Activated CD8-positive, alpha-beta T cell treated with anti-CD3 and anti-CD28 coated beads, Interleukin-2, amount 10 ng/mL, durations not matched to agents 7 days and 5 days (primary cell): Measurements from ENCODE around the gene PTPN18. TPM values are rescaled to one million over a fixed set of nuclear protein-coding genes. Genes with fewer than 3 reads are reported as not detected.

ENCODE experiments used
- ATAC-seq: fragments of 150-1000 bp; cut with Tn5 transposase; one replicate; pipeline ENCODE4 v1.10.0; 2021; ENCODE audit warnings: moderate library complexity
- CTCF ChIA-PET: fragments of 350-600 bp; sonication (Branson Sonifier 250); formaldehyde crosslinking; loops from one replicate; lab custom pipeline; 2021; ENCODE audit warnings: antibody characterized with exemption; lab: Charles Lee
- POLR2A ChIA-PET: fragments of 350-600 bp; sonication (Branson Sonifier 250); formaldehyde crosslinking; loops from one replicate; lab custom pipeline; 2021; ENCODE audit warnings: antibody characterized with exemption; lab: Charles Lee
- DNase-seq: peaks from one replicate; pipeline ENCODE4 v3.0.0-alpha.2; 2020
- H3K27ac Mint-ChIP-seq: one replicate; pipeline ENCODE4 v1.8.0; 2021; ENCODE audit warnings: mild to moderate bottlenecking, mixed read lengths
- H3K27me3 Mint-ChIP-seq: one replicate; pipeline ENCODE4 v1.8.0; 2021; ENCODE audit warnings: low read depth, mixed read lengths
- H3K36me3 Mint-ChIP-seq: one replicate; pipeline ENCODE4 v1.8.0; 2021; ENCODE audit warnings: low read depth, mixed read lengths
- H3K4me1 Mint-ChIP-seq: one replicate; pipeline ENCODE4 v1.8.0; 2021; ENCODE audit warnings: low read depth, mixed read lengths
- H3K4me3 Mint-ChIP-seq: one replicate; pipeline ENCODE4 v1.8.0; 2021; ENCODE audit warnings: mild to moderate bottlenecking, mixed read lengths
- H3K9me3 Mint-ChIP-seq: one replicate; pipeline ENCODE4 v1.8.0; 2022; ENCODE audit warnings: mixed read lengths; ENCODE audit not compliant: insufficient read depth
- total RNA-seq, 2 experiments: library from RNA; stranded (reverse); gene quantifications; one replicate each; pipeline ENCODE4 v1.2.3, GENCODE V29; 2021

The PTPN18 gene
- total RNA-seq, 2 experiments from 2014 or later: 67.0 to 71.9 TPM

GRCh38 chr2:130375291-130376266, 19.7 kb downstream of the PTPN18 start:
- DNase-seq: no peak
- no peak overlapping the region for H3K4me3 Mint-ChIP-seq
- no peak for ATAC-seq
- CTCF ChIA-PET: interaction anchor here (0.9 kb wide), 1 partner anchor 14 kb away, joined by 3 read pairs; no protein-coding TSS in a partner anchor
- no peaks in the 10 kb centered on the region for H3K27me3 Mint-ChIP-seq
- H3K36me3 Mint-ChIP-seq: peaks cover 70% of the 10 kb centered on the region
- POLR2A ChIA-PET: interaction anchor here (3.1 kb wide), 1 partner anchor 14 kb away, joined by 20 read pairs; no protein-coding TSS in a partner anchor
- peaks cover 88% of the 10 kb centered on the region for H3K4me1 Mint-ChIP-seq
- peak overlapping the region; percentile 5 for H3K27ac Mint-ChIP-seq
- H3K9me3 Mint-ChIP-seq: no peaks in the 10 kb centered on the region

- Mint-ChIP-seq H3K27me3 (no peaks in the 10 kb centered on the region), H3K9me3 (no peaks in the 10 kb centered on the region), H3K4me3 (no peak overlapping the region), H3K4me1 (peaks cover 81% of the 10 kb centered on the region), H3K27ac (peak overlapping the region; percentile 31), H3K36me3 (peaks cover 69% of the 10 kb centered on the region)
- ChIA-PET CTCF (interaction anchor here (0.9 to 2.7 kb wide), 4 partner anchors 13 to 21 kb away, joined by 3 to 7 read pairs (median 3); partner anchors contain the start of gene PTPN18), POLR2A (interaction anchor here (0.9 to 3.7 kb wide), 2 partner anchors 10 to 34 kb away, joined by 3 to 20 read pairs; partner anchors contain the start of gene IMP4)
- ATAC-seq (no peak), DNase-seq (no peak)
These were observed 20.8 kb downstream of the PTPN18 start for GRCh38 chr2:130376433-130377293.

- ChIA-PET CTCF (interaction anchor here (1.0 to 2.7 kb wide), 5 partner anchors 12 to 39 kb away, joined by 3 to 7 read pairs (median 4); partner anchors contain the start of genes IMP4 and PTPN18), POLR2A (interaction anchor here (0.9 to 3.7 kb wide), 2 partner anchors 11 to 35 kb away, joined by 3 to 20 read pairs; partner anchors contain the start of gene IMP4)
- DNase-seq (no peak), ATAC-seq (no peak)
- Mint-ChIP-seq H3K4me3 (no peak overlapping the region), H3K27ac (peak overlapping the region; percentile 50), H3K36me3 (peaks cover 71% of the 10 kb centered on the region), H3K4me1 (peaks cover 78% of the 10 kb centered on the region), H3K27me3 (no peaks in the 10 kb centered on the region), H3K9me3 (no peaks in the 10 kb centered on the region)
These were observed 21.6 kb downstream of the PTPN18 start for GRCh38 chr2:130377491-130377890.

- ChIA-PET CTCF (interaction anchor here (0.9 to 2.7 kb wide), 5 partner anchors 23 to 200 kb away, joined by 3 to 7 read pairs (median 4); partner anchors contain the start of genes IMP4 and PTPN18), POLR2A (interaction anchor here (0.6 to 3.7 kb wide), 2 partner anchors 14 to 36 kb away, joined by 3 to 20 read pairs; partner anchors contain the start of gene IMP4)
- Mint-ChIP-seq H3K27ac (no peak overlapping the region), H3K4me1 (peaks cover 72% of the 10 kb centered on the region), H3K9me3 (no peaks in the 10 kb centered on the region), H3K36me3 (peaks cover 71% of the 10 kb centered on the region), H3K4me3 (no peak overlapping the region), H3K27me3 (no peaks in the 10 kb centered on the region)
- no peak for ATAC-seq
- no peak for DNase-seq
These were observed 22.5 kb downstream of the PTPN18 start for GRCh38 chr2:130378206-130378897.

GRCh38 chr2:130378898-130379214, 23.0 kb downstream of the PTPN18 start:
- H3K4me3 Mint-ChIP-seq: no peak overlapping the region
- no peaks in the 10 kb centered on the region for H3K27me3 Mint-ChIP-seq
- ATAC-seq: no peak
- H3K9me3 Mint-ChIP-seq: no peaks in the 10 kb centered on the region
- peaks cover 67% of the 10 kb centered on the region for H3K4me1 Mint-ChIP-seq
- POLR2A ChIA-PET: interaction anchor here (0.6 to 3.7 kb wide), 2 partner anchors 14 to 36 kb away, joined by 3 to 20 read pairs; partner anchors contain the start of gene IMP4
- CTCF ChIA-PET: interaction anchor here (0.9 to 2.7 kb wide), 4 partner anchors 24 to 200 kb away, joined by 3 to 7 read pairs (median 4); partner anchors contain the start of genes IMP4 and PTPN18
- no peak overlapping the region for H3K27ac Mint-ChIP-seq
- no peak for DNase-seq
- H3K36me3 Mint-ChIP-seq: peaks cover 66% of the 10 kb centered on the region

- Mint-ChIP-seq H3K9me3 (no peaks in the 10 kb centered on the region), H3K4me1 (peaks cover 53% of the 10 kb centered on the region), H3K4me3 (no peak overlapping the region), H3K27me3 (no peaks in the 10 kb centered on the region), H3K36me3 (peaks cover 51% of the 10 kb centered on the region), H3K27ac (peak overlapping the region; percentile 35)
- ChIA-PET POLR2A (interaction anchor here (3.7 kb wide), 1 partner anchor 38 kb away, joined by 20 read pairs; the partner anchor contains the start of gene IMP4), CTCF (no interaction called here)
- peak; percentile 72 for ATAC-seq
- DNase-seq: peak; percentile 42
These were observed 24.5 kb downstream of the PTPN18 start for GRCh38 chr2:130380096-130380934.

GRCh38 chr2:130381145-130381544, 25.3 kb downstream of the PTPN18 start:
- no peaks in the 10 kb centered on the region for H3K9me3 Mint-ChIP-seq
- ChIA-PET POLR2A (no interaction called here), CTCF (no interaction called here)
- H3K36me3 Mint-ChIP-seq: peaks cover 43% of the 10 kb centered on the region
- no peak overlapping the region for H3K4me3 Mint-ChIP-seq
- H3K27me3 Mint-ChIP-seq: no peaks in the 10 kb centered on the region
- DNase-seq: no peak
- peaks cover 45% of the 10 kb centered on the region for H3K4me1 Mint-ChIP-seq
- no peak overlapping the region for H3K27ac Mint-ChIP-seq
- no peak for ATAC-seq

- CTCF ChIA-PET: no interaction called here
These were observed 25.8 kb downstream of the PTPN18 start for GRCh38 chr2:130381619-130382018.

GRCh38 chr2:130382313-130382917, 26.6 kb downstream of the PTPN18 start:
- Mint-ChIP-seq H3K9me3 (no peaks in the 10 kb centered on the region), H3K4me3 (no peak overlapping the region), H3K36me3 (peaks cover 36% of the 10 kb centered on the region), H3K4me1 (peaks cover 33% of the 10 kb centered on the region), H3K27me3 (no peaks in the 10 kb centered on the region), H3K27ac (no peak overlapping the region)
- ChIA-PET POLR2A (no interaction called here), CTCF (no interaction called here)
- DNase-seq: no peak
- ATAC-seq: no peak

More at GRCh38 chr2:130381619-130382018, 25.8 kb downstream of the PTPN18 start:
- POLR2A ChIA-PET: no interaction called here
- Mint-ChIP-seq H3K27me3 (no peaks in the 10 kb centered on the region), H3K9me3 (no peaks in the 10 kb centered on the region), H3K36me3 (peaks cover 41% of the 10 kb centered on the region), H3K4me1 (peaks cover 41% of the 10 kb centered on the region), H3K27ac (no peak overlapping the region), H3K4me3 (no peak overlapping the region)
- DNase-seq: no peak
- ATAC-seq: no peak

GRCh38 chr2:130385709-130386108, 29.9 kb downstream of the PTPN18 start:
- H3K36me3 Mint-ChIP-seq: peaks cover 19% of the 10 kb centered on the region

More at GRCh38 chr2:130385709-130386108, 29.9 kb downstream of the PTPN18 start:
- Mint-ChIP-seq H3K27ac (no peak overlapping the region), H3K9me3 (no peaks in the 10 kb centered on the region), H3K4me3 (no peak overlapping the region), H3K4me1 (peaks cover 11% of the 10 kb centered on the region), H3K27me3 (no peaks in the 10 kb centered on the region)
- DNase-seq: no peak
- ChIA-PET CTCF (interaction anchor here (1.0 kb wide), 1 partner anchor 13 kb away, joined by 3 read pairs; no protein-coding TSS in a partner anchor), POLR2A (no interaction called here)
- ATAC-seq: no peak
